Measurements from ENCODE around the gene GRM8.

The GRM8 gene

GRCh38 chr7:126450269-126450671 lies 802.5 kb downstream of the GRM8 start:
- no peak for DNase-seq (ENCODE audit: low read depth in 2 of 3, low spot score in 2 of 3)

DNA sequence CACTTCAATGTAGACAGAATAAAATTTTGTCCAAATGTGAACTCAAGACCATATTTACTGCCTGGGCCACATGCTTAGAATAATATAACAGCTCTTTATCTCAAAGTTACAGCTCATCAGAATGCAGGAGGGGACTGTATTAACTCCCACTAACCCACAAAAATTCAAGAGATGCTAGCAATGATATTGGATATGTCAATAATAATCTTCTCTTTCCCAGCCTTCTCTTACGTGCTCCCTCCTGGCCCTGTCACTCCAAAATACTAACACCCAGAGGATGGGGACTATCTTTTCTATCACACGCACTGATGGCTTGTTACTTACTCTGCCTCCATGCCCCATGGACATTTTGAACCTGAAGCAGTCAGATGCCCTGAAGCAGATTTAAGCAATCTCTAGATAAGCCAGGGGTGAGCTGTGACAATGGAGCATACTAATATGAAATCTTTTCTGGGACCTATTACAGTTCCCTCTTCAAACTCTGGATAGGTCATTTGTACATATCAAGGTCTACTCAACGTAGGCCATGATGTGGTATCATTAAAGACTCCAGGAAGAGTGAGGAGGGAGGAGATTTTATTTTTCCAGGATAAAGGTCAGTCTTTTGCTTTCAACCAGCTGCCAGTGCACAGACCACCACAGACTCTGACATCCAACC lies 803.0 kb downstream of the GRM8 start:
- no peak for DNase-seq (ENCODE audit: low read depth in 2 of 3, low spot score in 2 of 3)

GRCh38 chr7:126447984-126448383 lies 804.8 kb downstream of the GRM8 start:
- no peak for DNase-seq (ENCODE audit: low read depth in 2 of 3, low spot score in 2 of 3)

DNA sequence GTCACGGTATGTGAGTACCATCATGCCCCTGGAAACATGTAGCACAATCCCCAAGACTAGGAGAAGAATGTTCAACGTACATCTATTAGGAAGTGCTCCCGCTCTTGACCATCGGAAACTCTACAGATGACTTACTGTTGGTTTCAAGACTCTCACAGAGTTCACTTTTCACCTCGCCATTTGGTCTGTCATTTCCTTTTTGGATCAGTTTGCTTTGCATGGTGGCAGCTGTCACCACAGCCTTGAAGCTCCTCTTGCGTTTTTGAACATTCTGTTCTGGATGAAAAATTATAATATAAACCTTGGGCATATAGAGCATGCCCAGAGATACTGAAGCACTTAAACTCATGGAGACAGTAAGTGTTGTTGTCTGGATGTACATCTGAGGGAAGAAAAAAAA lies 806.8 kb downstream of the GRM8 start:
- no peak for DNase-seq (ENCODE audit: low read depth in 2 of 3, low spot score in 2 of 3)

DNA sequence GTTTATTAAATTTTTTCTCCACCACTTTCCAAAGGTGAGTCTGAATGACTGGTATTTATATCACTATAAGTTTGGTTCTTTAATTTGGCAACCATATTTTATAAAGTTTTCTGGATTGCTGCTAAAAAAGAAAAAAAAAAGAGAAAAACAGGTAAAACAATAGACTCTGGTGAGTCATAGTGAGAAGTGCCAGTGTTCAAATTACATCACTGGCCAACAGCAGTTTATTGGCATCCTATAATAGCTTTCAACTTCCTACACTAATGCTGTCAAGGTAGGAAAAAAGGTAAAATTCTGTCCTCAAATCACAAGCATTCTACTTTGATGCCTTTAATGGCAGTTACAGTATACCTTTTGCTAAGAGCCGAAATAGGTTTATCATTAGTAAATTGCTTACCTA lies 808.8 kb downstream of the GRM8 start:
- no peak for DNase-seq (ENCODE audit: low read depth in 2 of 3, low spot score in 2 of 3)

GRCh38 chr7:126442908-126443307 lies 809.8 kb downstream of the GRM8 start:
- DNase-seq (ENCODE audit: low read depth in 2 of 3, low spot score in 2 of 3), result no peak

DNA sequence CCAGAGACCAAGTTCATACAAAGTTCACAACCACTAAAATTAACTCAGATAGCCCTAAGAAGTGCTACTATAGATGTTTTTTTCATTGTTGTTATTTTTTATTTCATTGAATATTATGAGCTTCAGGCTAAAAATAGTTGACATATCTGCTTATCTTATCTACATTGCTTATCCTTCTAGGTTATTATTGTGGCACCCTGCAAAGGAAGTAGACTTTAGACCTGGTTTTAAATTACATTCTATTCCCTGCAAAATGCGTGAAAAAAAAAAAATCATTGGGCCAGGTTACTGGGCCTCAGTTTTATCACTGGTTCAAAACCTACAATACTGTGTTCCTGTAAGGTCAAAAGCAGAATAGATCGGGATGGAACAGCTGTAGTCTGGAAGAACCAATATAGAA lies 811.0 kb downstream of the GRM8 start:
- DNase-seq (ENCODE audit: low read depth in 2 of 3, low spot score in 2 of 3), result no peak

DNA sequence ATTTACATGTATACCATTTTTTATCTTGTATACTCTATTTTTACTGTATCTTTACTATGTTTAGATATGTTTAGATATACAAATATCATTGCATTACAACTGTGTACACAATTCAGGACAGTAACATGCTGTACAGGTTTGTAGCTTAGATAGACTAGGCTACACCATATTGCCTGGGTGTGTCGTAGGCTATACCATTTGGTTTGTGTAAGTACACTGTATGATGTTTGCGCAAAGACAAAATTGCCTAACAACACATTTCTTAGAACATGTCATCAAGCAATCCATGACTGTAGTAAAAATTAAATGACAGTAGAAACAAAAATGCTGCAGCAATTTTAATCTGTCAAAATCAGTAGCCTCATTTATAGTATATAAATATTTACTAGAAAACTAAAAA lies 812.2 kb downstream of the GRM8 start:
- DNase-seq (ENCODE audit: low read depth in 2 of 3, low spot score in 2 of 3), result no peak

GRCh38 chr7:126436213-126436868 lies 816.4 kb downstream of the GRM8 start:
- DNase-seq (ENCODE audit: low read depth in 2 of 3, low spot score in 2 of 3), result no peak

DNA sequence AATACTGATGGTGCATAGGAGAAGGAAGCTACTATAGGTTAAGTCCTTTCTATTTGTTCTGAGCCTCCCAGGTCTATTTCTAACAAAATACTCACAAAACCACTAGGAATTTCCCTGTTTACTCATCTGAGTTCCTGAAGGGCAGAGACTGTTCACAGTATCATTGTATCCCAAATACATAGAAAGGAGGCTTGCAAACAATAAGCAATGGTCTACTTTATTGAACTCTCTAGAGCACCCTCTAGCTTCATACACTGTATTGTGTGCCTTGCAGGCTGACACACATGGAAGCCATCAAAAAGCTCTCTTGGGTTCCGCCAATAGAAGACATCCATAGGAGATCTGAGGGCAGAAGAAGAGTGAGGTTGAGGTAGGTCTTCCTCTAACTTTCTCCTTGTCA lies 826.1 kb downstream of the GRM8 start:
- no peak for DNase-seq (ENCODE audit: low read depth in 2 of 3, low spot score in 2 of 3)

DNA sequence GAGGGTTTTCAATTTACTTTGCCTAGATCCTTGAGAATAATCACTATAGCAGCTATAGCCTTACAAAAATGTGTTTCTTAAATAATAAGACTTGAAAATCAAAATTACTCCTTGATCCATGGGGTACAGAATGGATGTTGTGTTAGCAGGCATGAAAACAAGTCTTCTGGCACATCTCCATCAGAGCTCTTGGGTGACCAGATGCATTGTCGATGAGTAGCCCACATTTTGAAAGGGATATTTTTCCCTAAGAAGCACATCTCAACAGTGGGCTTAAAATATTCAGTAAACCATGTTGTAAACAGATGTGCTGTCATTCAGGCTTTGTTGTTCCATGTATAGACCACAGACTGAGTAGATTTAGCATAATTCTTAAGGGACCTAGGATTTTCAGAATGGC lies 827.8 kb downstream of the GRM8 start:
- DNase-seq (ENCODE audit: low read depth in 2 of 3, low spot score in 2 of 3), result no peak

- DNase-seq (ENCODE audit: low read depth in 2 of 3, low spot score in 2 of 3), result no peak
Observed at GRCh38 chr7:126419047-126419446, 833.7 kb downstream of the GRM8 start.

DNA sequence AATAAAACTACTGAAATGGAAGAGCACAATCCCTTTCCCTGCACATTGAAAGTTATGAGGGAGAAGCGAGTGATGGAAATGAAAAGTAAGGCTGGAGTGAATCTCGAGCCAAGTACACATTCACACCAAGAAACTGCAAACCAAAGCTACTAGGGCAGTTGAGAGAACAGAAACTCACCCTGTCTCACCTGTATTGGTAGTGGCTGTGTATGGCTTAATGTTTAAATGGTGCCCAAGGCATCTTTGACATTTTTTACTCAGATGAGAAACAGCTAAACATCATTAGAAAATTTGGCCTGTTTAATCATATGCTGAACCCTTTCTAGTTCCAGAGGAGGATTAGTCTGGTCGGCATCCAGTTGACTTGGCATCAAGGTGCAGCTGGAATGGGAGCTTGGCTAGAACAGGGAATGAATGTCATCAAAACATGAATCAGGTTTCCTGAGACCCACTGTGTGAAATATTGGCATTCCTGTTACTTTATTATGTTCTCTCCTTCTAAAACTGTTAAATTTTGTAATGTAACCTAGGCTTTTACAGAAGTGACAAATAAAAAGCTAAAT lies 840.8 kb downstream of the GRM8 start:
- no peak for DNase-seq (ENCODE audit: low read depth in 2 of 3, low spot score in 2 of 3)

DNA sequence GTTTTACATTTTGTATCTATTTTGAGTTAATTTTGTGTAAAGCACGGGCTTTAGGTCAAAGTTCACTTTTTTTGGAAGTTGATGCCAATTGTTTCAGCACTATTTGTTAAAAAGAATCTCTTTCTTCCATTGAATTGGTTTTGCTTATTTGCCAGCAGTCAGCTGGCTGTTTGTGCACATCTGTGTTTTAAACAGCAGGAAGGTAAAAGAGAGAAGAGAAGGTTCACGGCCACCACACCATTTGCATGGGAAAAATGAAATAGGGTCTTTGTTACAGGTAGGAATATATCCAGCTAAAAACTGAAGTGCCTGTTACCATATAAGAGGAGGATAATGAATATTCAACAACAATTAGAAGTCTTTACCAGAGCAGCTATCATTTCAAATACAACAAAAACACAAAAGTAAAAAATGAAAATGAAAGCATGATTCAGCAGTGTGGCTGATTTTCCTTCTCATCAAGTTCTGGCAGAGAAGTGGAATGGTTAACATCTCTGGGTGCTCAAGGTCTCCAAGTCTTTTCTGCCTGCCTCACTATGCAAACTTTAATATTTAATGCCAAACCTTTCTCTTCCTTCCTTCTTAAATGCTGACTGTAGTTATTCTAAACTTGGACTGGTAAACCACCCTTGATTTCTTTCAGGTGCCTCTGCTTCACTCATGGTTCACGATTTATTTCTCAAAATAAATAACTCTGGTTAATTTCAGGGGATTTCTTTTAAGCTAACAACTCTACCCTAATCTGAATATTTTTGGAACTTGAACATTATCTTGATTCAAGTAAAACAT lies 841.5 kb downstream of the GRM8 start:
- no peak for DNase-seq (ENCODE audit: low read depth in 2 of 3, low spot score in 2 of 3)

- DNase-seq (ENCODE audit: low read depth in 2 of 3, low spot score in 2 of 3), result no peak
Observed at GRCh38 chr7:126403040-126403439, 849.7 kb downstream of the GRM8 start.

GRCh38 chr7:126401918-126402317 lies 850.8 kb downstream of the GRM8 start:
- no peak for DNase-seq (ENCODE audit: low read depth in 2 of 3, low spot score in 2 of 3)

GRCh38 chr7:126398851-126399529 lies 853.8 kb downstream of the GRM8 start:
- no peak for DNase-seq (ENCODE audit: low read depth in 2 of 3, low spot score in 2 of 3)

DNA sequence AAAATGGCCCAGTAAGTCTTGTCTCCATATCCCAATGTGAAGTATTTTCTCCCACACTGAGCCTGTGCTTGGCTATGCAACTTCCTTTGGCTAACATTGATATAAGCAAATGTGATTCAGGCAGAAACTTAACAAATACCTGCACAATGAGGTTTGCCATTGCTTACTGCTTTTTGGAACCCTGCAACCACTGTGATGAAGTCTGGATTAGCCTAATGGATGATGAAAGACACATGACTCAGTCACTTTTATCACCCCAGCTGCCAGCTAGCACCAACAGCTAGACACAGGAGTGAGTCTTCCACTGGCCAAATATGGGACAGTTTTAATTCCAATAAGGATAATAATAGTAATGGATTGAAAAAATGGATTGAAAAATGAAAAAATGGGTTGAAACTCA lies 854.5 kb downstream of the GRM8 start:
- DNase-seq (ENCODE audit: low read depth in 2 of 3, low spot score in 2 of 3), result no peak

DNA sequence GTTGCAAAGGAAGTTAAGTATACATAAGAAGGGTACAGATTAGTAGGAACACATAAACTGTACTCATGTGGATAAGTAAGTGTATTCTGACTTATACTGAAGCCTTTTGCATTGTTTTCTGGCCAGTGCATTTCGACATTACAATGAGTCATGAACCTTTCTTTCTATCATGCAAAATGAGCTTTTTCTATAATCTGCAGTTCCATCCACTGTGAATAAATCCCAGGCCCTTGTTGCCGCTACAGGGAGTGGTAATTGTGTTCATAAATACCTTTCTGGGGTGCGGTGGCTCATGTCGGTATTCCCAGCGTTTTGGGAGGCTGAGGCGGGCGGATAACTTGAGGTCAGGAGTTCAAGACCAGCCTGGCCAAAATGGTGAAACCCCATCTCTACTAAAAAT lies 858.3 kb downstream of the GRM8 start:
- no peak for DNase-seq (ENCODE audit: low read depth in 2 of 3, low spot score in 2 of 3)

Data from activated CD8-positive, alpha-beta memory T cell treated with anti-CD3 and anti-CD28 coated beads for 48 hours (primary cell).